ENCODE results near the gene USP5. TPM values are rescaled to one million over a fixed set of nuclear protein-coding genes. Genes with fewer than 3 reads are reported as not detected.

The USP5 gene
- polyA plus RNA-seq, 1 experiment: 90.0 TPM

DNA sequence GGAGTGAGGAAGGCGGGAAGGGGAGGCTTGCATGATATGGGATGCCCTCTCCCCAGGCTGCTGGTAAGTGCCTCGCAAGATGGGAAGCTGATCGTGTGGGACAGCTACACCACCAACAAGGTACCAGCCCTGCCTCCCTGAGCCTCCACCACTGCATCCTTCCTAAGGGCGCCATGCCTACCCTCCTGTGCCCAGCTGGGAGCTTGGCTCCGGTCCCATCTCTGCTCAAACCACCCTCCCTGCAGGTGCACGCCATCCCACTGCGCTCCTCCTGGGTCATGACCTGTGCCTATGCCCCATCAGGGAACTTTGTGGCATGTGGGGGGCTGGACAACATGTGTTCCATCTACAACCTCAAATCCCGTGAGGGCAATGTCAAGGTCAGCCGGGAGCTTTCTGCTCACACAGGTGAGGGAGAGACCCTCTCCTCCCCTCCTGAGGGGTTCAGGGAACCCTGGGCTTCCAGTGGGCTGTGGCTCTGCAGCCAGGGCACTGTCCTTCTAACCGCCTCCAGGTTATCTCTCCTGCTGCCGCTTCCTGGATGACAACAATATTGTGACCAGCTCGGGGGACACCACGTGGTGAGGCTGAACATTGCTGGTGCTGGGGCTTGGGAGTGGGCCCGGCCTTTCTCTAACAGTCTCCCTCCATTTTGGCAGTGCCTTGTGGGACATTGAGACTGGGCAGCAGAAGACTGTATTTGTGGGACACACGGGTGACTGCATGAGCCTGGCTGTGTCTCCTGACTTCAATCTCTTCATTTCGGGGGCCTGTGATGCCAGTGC is 8.6 kb upstream of the USP5 start:
- no peak for TF ChIP-seq CTCF (IDR thresholded peaks at IDR 0.05; ENCODE audit: insufficient read depth, low read depth, low read length)
- no peaks in the 10 kb centered on the region for H3K27me3 ChIP-seq (ENCODE audit: control insufficient read depth, insufficient read depth, low read length)
- no peak for DNase-seq (ENCODE audit: low read depth)
- H3K4me3 ChIP-seq (ENCODE audit: low read depth, low read length): no peak overlapping the region
- ChIA-PET POLR2A (no interaction called here), CTCF (interaction anchor here (0.9 to 12.2 kb wide), 4 partner anchors 7 to 77 kb away, joined by 3 to 111 read pairs (median 4); partner anchors contain the start of genes GNB3, PTMS and SPSB2)
- H3K36me3 ChIP-seq (ENCODE audit: control insufficient read depth, insufficient read depth, low read length): peaks cover 41% of the 10 kb centered on the region

GRCh38 chr12:6845395-6845794 is 6.6 kb upstream of the USP5 start:
- peaks cover 29% of the 10 kb centered on the region for H3K36me3 ChIP-seq (ENCODE audit: control insufficient read depth, insufficient read depth, low read length)
- ChIA-PET POLR2A (no interaction called here), CTCF (interaction anchor here (0.8 to 12.2 kb wide), 4 partner anchors 9 to 46 kb away, joined by 3 to 111 read pairs (median 4); partner anchors contain the start of gene GNB3)
- no peak for TF ChIP-seq CTCF (IDR thresholded peaks at IDR 0.05; ENCODE audit: insufficient read depth, low read depth, low read length)
- H3K4me3 ChIP-seq (ENCODE audit: low read depth, low read length): no peak overlapping the region
- no peaks in the 10 kb centered on the region for H3K27me3 ChIP-seq (ENCODE audit: control insufficient read depth, insufficient read depth, low read length)
- DNase-seq (ENCODE audit: low read depth): no peak

GRCh38 chr12:6846316-6846869 is 5.6 kb upstream of the USP5 start:
- Histone ChIP-seq H3K27me3 (ENCODE audit: control insufficient read depth, insufficient read depth, low read length) (no peaks in the 10 kb centered on the region), H3K4me3 (ENCODE audit: low read depth, low read length) (no peak overlapping the region), H3K36me3 (ENCODE audit: control insufficient read depth, insufficient read depth, low read length) (peaks cover 28% of the 10 kb centered on the region)
- TF ChIP-seq CTCF (IDR thresholded peaks at IDR 0.05; ENCODE audit: insufficient read depth, low read depth, low read length): no peak
- no peak for DNase-seq (ENCODE audit: low read depth)
- ChIA-PET CTCF (interaction anchor here (1.5 to 12.2 kb wide), 2 partner anchors 10 to 26 kb away, joined by 4 to 111 read pairs; partner anchors contain the start of gene GNB3), POLR2A (no interaction called here)

DNA sequence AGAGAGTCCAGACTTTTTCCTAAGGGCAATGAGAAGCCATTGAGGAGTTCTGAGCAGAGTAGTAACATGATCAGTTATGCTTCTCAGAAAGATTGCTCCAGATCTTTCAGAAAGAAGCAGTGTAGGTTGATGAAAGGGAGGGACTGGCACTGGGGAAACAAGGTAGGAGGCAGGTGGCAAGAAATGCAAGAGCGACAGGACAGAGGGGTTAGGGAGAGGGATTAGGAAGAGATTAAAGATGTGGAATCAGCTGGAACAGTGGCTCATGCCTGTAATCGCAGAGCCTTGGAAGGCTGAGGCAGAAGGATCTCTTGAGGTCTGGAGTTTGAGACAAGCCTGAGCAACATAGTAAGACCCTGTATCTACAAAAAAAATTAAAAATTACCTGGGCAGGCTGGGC is 4.3 kb upstream of the USP5 start:
- CTCF ChIA-PET: interaction anchor here (1.6 to 12.2 kb wide), 3 partner anchors 11 to 25 kb away, joined by 4 to 111 read pairs (median 5); partner anchors contain the start of genes GNB3 and SPSB2
- Histone ChIP-seq H3K27me3 (ENCODE audit: control insufficient read depth, insufficient read depth, low read length) (no peaks in the 10 kb centered on the region), H3K4me3 (ENCODE audit: low read depth, low read length) (no peak overlapping the region), H3K36me3 (ENCODE audit: control insufficient read depth, insufficient read depth, low read length) (peaks cover 25% of the 10 kb centered on the region)
- POLR2A ChIA-PET: no interaction called here
- no peak for TF ChIP-seq CTCF (IDR thresholded peaks at IDR 0.05; ENCODE audit: insufficient read depth, low read depth, low read length)
- DNase-seq (ENCODE audit: low read depth): no peak

- no peak for DNase-seq (ENCODE audit: low read depth)
- ChIA-PET POLR2A (no interaction called here), CTCF (interaction anchor here (1.6 to 12.2 kb wide), 3 partner anchors 13 to 23 kb away, joined by 5 to 112 read pairs (median 111); partner anchors contain the start of genes GNB3, SPSB2 and TPI1)
- H3K4me3 ChIP-seq (ENCODE audit: low read depth, low read length): no peak overlapping the region
- H3K27me3 ChIP-seq (ENCODE audit: control insufficient read depth, insufficient read depth, low read length): no peaks in the 10 kb centered on the region
- peaks cover 13% of the 10 kb centered on the region for H3K36me3 ChIP-seq (ENCODE audit: control insufficient read depth, insufficient read depth, low read length)
- TF ChIP-seq CTCF (IDR thresholded peaks at IDR 0.05; ENCODE audit: insufficient read depth, low read depth, low read length): no peak
Observed at GRCh38 chr12:6849427-6849826, 2.5 kb upstream of the USP5 start.

All from BJ (cell line).